Heart left ventricle (tissue), 16 donors: ENCODE results near the gene MAPK8IP1. TPM values are rescaled to one million over a fixed set of nuclear protein-coding genes. Genes with fewer than 3 reads are reported as not detected.
"Not testable (repeated sequence)": the region's sequence is repeated elsewhere in the genome, so short reads cannot be mapped to it uniquely, and the experiment has no call there.

Source experiments
- ATAC-seq, 4 donors: fragments of 200-7000 bp; cut with Tn5 transposase; one replicate each; pipeline ENCODE4 v1.9.1; 2020 to 2022; ENCODE audit warnings: moderate library complexity in 4 of 4, mild to moderate bottlenecking in 3 of 4, moderate number of reproducible peaks in 1 of 4
- DNase-seq, 5 donors: peaks; one replicate each; pipeline ENCODE4 v3.0.0-alpha.2; 2020
- H3K27ac ChIP-seq, 12 donors: fragments of 200-600 bp; sonication (generic) in 4 of 12; one replicate each; pipeline versions ENCODE4 v1.5.0 to v1.8.0; 2016 to 2022; ENCODE audit warnings: mild to moderate bottlenecking in 2 of 12
- H3K27me3 ChIP-seq, 9 donors: fragments of 200-600 bp; sonication (generic) in 2 of 9; one replicate each; pipeline versions ENCODE4 v1.5.1 to v1.8.0; 2016 to 2022; ENCODE audit warnings: mild to moderate bottlenecking in 3 of 9
- H3K36me3 ChIP-seq, 9 donors: fragments of 200-600 bp; sonication (generic) in 2 of 9; one replicate each; pipeline versions ENCODE4 v1.5.0 to v1.8.0; 2018 to 2022; ENCODE audit warnings: mild to moderate bottlenecking in 2 of 9
- H3K4me1 ChIP-seq, 12 donors: fragments of 200-600 bp; sonication (generic) in 4 of 12; one replicate each; pipeline versions ENCODE4 v1.5.0 to v1.8.0; 2016 to 2022; ENCODE audit warnings: mild to moderate bottlenecking in 3 of 12
- H3K4me3 ChIP-seq, 12 donors: fragments of 200-600 bp; sonication (generic) in 4 of 12; one replicate each; pipeline versions ENCODE4 v1.5.0 to v1.8.0; 2017 to 2022; ENCODE audit warnings: mild to moderate bottlenecking in 9 of 12, moderate library complexity in 4 of 12
- H3K9me3 ChIP-seq, 12 donors: fragments of 200-600 bp; sonication (generic) in 4 of 12; one replicate each; pipeline versions ENCODE4 v1.5.0 to v1.8.0; 2016 to 2022; ENCODE audit warnings: mild to moderate bottlenecking in 1 of 12
- CTCF ChIP-seq, 12 donors: fragments of 200-600 bp; sonication (generic) in 4 of 12; IDR thresholded peaks; one replicate each; pipeline versions ENCODE4 v1.5.0 to v1.8.0; 2018 to 2022; ENCODE audit warnings: antibody characterized with exemption in 12 of 12, mild to moderate bottlenecking in 5 of 12
- POLR2A ChIP-seq, 2 donors: fragments of 450-650 bp; IDR thresholded peaks; one replicate each; pipeline ENCODE4 v1.6.1; 2017; ENCODE audit warnings: antibody characterized with exemption in 2 of 2, mild to moderate bottlenecking in 2 of 2, moderate library complexity in 2 of 2
- WGBS, 4 donors: extraction: QIAGEN DNeasy Blood & Tissue Kit in 2 of 4; methylation state at CpG; one replicate each; pipeline versions ENCODE4 v1.1.5 to v1.1.7; 2013 to 2018; 5-methylcytosine and 5-hydroxymethylcytosine counted together
- intact Hi-C, 10 donors: fragments of 100-400 bp; cut with DNase I; formaldehyde crosslinking; loops; one replicate each; pipeline versions ENCODE4 v1.11.1 to v1.14.2; 2022
- polyA plus RNA-seq, 2 donors: library from polyadenylated mRNA; stranded (reverse); fragments of 200-250 nt; gene quantifications; one replicate each; pipeline ENCODE4 v1.2.3, GENCODE V29; 2013
- total RNA-seq, 9 donors: library from RNA; depleted of rRNA in 2 of 9; stranded (reverse); fragments of >200 nt in 2 of 9; fragmentation: NEBNext Ultra II Directional in 3 of 9; extraction: Animal tissue kit (Norgen Biotek cat#: 25700) in 3 of 9; gene quantifications; one replicate each; pipeline versions ENCODE4 v1.1.0 to v1.2.4, GENCODE V29; 2016 to 2023
- donor health status: ischemic (EF 13 %, LVEDD 7.1; RV severe dilation, severe dysfunction).
- donor health status: healthy with polysubstance abuse.
- donor health status: DM: no; HTN: yes; CAD: no.
- donor health status: DM: no; HTN: no; CAD: no.
- donor health status: ischemic (EF 25% LVEDD 6.9; RV normal size, moderate dysfunction).
- donor health status: ischemic (EF 25% LVEDD 5.7; RV mildly dilated, moderate dysfunction).
- donor health status: healthy.
- donor health status: DM: yes; HTN: yes; CAD: no.
- donor health status: ischemic (EF 35%, LVEDD 5.7; RV mildly dilated, moderate dysfunction).
- donor health status: nonischemic (EF 11% LVEDD 7.7; RV severe dilation, severe dysfunction).
- donor health status: DM: yes; HTN: yes; CAD: no.
- donor health status: PGD.
- donor health status: ischemic (EF 29% LVEDD 5.4; RV normal size, mild dysfunction).
- donor health status: nonischemic (EF 23%, LVEDD 6.1; RV moderate dilation, normal function).

Gene MAPK8IP1
- total and polyA plus RNA-seq, 11 donors = 2.4 to 8.0 (median 7.3) TPM

DNA sequence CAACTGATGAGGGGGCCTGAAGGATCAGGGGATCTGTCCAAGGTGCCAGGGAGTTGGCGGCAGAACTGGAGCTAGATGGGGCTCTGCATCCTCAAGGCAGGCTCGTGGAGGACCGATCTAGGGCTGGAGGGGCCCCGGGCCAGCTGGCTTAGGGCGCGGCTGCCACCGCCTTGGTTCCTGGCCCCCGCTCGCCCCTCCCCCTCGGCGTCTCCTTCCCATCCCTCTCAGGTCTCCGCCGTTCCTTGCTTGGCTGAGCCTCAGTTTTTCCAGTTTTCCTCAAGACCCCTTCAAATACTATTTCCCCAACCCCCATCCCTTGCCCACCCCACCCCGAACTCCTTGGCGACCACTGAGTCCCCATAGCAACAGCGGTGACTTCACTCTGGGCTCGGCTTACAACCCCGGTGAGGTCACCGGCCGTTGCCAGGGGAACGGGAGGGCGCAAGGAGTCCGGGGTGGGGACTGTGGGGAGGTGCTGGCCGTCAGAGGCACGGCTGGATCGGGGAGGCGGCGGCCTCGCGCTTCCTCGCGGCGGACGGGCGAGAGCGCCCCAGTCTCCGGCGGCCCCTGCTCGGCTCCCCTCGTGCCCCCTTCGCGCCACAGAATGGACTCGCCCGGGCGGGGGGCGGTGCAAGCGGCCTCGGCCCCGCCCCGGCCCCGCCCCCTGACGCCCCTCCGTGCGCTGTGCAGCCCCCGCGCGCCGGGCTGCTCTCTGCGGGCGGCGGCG lies 14.2 kb downstream of the MAPK8IP1 start:
- TF ChIP-seq CTCF (IDR thresholded peaks at IDR 0.05) (no peak), POLR2A (IDR thresholded peaks at IDR 0.05) (peak in 1 of 2 donors; percentile 15)
- ATAC-seq = peak; percentile 41 to 87 (median 83)
- WGBS, 4 donors = 1% methylated on average over 28 to 62 of the region's 62 CpGs
- intact Hi-C loops = no loop called here
- H3K27me3 ChIP-seq = peaks cover 0 to 34% (median 0%) of the 10 kb centered on the region in 9 donors
- peaks cover 5 to 29% (median 23%) of the 10 kb centered on the region in 12 donors for H3K4me1 ChIP-seq
- DNase-seq = peak; percentile 83 to 90 (median 86)
- H3K27ac ChIP-seq = peak overlapping the region in 8 of 12 donors; percentile 33 to 83 (median 65)
- H3K36me3 ChIP-seq = peaks cover 0 to 11% (median 0%) of the 10 kb centered on the region in 9 donors
- H3K4me3 ChIP-seq = peak overlapping the region; percentile 32 to 78 (median 58)
- no peaks in the 10 kb centered on the region for H3K9me3 ChIP-seq

- 3 to 8% (median 6%) methylated on average over 16 to 38 of the region's 59 CpGs for WGBS, 4 donors
- H3K4me1 ChIP-seq = peaks cover 5 to 29% (median 23%) of the 10 kb centered on the region in 12 donors
- H3K36me3 ChIP-seq = peaks cover 0 to 17% (median 0%) of the 10 kb centered on the region in 9 donors
- intact Hi-C loops, H3K9me3 ChIP-seq: not testable (repeated sequence)
- H3K27ac ChIP-seq = peak overlapping the region in 2 of 12 donors; percentile 17 to 55
- ATAC-seq (peak in 2 of 4 donors; percentile 4 to 19), DNase-seq (peak in 1 of 5 donors; percentile 62)
- H3K4me3 ChIP-seq = peak overlapping the region; percentile 32 to 78 (median 58)
- peaks cover 0 to 34% (median 0%) of the 10 kb centered on the region in 9 donors for H3K27me3 ChIP-seq
These were observed 14.8 kb downstream of the MAPK8IP1 start for GRCh38 chr11:45900175-45900800.

DNA sequence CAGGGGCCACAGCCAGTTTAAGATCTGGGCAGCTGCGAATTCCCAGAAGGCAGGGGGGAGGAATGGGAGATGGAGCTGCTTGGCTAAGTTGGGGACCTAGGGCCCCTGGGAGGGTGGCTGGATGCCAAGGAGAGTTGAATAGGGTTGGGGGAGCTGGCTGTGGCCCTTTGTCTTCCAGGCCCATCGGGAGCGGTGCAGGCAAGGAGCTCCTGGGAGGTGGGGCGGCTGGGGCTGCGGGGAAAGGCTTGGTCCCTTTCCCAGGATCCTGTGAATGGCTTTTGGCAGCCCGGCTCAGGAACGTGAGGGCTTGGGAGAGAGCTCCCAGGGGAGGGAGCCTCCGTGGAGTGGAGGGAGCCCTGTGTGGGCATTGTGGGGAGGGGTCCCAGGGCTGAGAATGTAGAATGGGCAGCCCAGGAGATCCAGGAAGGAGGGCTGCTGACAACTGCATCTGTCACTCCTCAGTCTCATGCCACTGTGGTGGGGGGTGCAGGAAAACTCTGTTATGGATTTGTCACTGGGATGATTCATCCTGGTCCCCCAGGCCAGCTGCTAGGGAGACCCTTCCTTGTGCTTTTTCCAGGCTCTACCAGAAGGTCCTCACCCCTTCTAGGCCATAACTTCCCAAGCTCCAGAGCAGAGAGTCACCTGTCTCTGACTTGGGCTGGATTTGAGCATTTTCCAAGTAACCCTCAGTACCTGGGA lies 15.6 kb downstream of the MAPK8IP1 start:
- peak overlapping the region in 1 of 12 donors; percentile 17 for H3K27ac ChIP-seq
- DNase-seq = peak in 2 of 5 donors; percentile 41 to 59
- no peaks in the 10 kb centered on the region for H3K9me3 ChIP-seq
- peak in 2 of 4 donors; percentile 34 to 40 for ATAC-seq
- 11 to 18% (median 13%) methylated on average over 8 of the region's 8 CpGs for WGBS, 4 donors
- intact Hi-C loops = no loop called here
- H3K4me3 ChIP-seq = peak overlapping the region in 10 of 12 donors; percentile 32 to 78 (median 60)
- peaks cover 0 to 17% (median 0%) of the 10 kb centered on the region in 9 donors for H3K36me3 ChIP-seq
- peaks cover 5 to 29% (median 23%) of the 10 kb centered on the region in 12 donors for H3K4me1 ChIP-seq
- H3K27me3 ChIP-seq = peaks cover 0 to 30% (median 0%) of the 10 kb centered on the region in 9 donors
- TF ChIP-seq POLR2A (IDR thresholded peaks at IDR 0.05) (no peak), CTCF (IDR thresholded peaks at IDR 0.05) (no peak)

DNA sequence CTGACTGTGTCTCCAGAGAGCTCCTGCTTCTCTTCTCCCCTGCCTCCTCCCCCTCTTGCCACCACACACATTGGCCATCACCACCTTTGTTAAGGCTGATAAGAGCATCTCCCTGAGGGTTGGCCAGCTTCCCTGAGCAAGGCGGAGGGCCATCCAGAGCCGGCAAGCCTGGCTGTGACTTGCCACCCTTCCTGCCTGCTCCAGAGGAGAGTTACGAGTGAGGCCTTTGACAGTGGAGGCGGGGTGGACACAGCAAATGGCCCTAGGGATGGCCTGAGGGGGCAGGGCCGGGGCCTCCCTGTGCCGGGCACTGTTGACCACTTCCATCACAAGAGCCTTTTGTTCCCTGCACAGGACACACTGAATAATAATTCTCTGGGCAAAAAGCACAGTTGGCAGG lies 16.2 kb downstream of the MAPK8IP1 start:
- 66 to 83% (median 79%) methylated on average over 2 to 6 of the region's 6 CpGs for WGBS, 4 donors
- Histone ChIP-seq H3K4me1 (peaks cover 5 to 29% (median 23%) of the 10 kb centered on the region in 12 donors), H3K9me3 (no peaks in the 10 kb centered on the region), H3K36me3 (peaks cover 0 to 17% (median 0%) of the 10 kb centered on the region in 9 donors), H3K27ac (no peak overlapping the region), H3K27me3 (peaks cover 0 to 25% (median 0%) of the 10 kb centered on the region in 9 donors), H3K4me3 (no peak overlapping the region)
- TF ChIP-seq CTCF (IDR thresholded peaks at IDR 0.05) (no peak), POLR2A (IDR thresholded peaks at IDR 0.05) (no peak)
- intact Hi-C loops = no loop called here
- no peak for ATAC-seq
- DNase-seq = no peak
